H54 (cell line): ENCODE measurements around the gene CARNS1.

Experiments used
- DNase-seq: peaks from one replicate; pipeline ENCODE4 v3.0.0; 2011; ENCODE audit warnings: low spot score, mixed read lengths; ENCODE audit not compliant: insufficient read length
- FAIRE-seq: peaks from 3 replicates; lab custom pipeline; 2011; peaks lifted over from hg19 to GRCh38; lab: Jason Lieb, UNC
- POLR2A ChIP-seq: IDR thresholded peaks from 2 replicates; pipeline ENCODE4 v1.6.1; 2011; ENCODE audit warnings: low read depth, mild to moderate bottlenecking, low read length

The CARNS1 gene

GRCh38 chr11:67437082-67437808 is 21.8 kb downstream of the CARNS1 start, which contains the start of gene PTPRCAP:
PTPRCAP (minus strand) TSS chr11:67437682; CDS start chr11:67437619, 63 bp downstream.
- no peak for TF ChIP-seq POLR2A
- FAIRE-seq = no peak
- DNase-seq = no peak

DNA sequence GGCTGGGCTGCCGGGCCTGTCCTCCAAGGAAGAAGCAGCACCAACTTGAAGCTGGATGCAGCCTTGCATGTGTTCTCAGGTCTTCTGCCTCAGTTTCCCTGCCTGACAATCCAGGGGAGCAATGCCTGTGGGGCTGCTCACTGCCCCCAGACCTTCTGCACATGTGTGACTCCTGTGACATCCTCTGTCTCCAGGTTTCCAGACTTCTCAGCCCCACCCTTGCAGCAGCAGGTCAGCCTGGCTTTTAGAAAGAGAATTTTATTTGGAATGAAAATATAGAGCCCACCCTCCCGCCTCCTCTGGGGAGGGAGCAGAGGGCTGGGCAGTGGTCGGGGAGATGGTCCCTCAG is 22.3 kb downstream of the CARNS1 start:
- FAIRE-seq (no peak), DNase-seq (no peak)
- no peak for TF ChIP-seq POLR2A

- FAIRE-seq = no peak
- DNase-seq = no peak
- TF ChIP-seq POLR2A = no peak
Observed at GRCh38 chr11:67438158-67438902, 22.9 kb downstream of the CARNS1 start.

DNA sequence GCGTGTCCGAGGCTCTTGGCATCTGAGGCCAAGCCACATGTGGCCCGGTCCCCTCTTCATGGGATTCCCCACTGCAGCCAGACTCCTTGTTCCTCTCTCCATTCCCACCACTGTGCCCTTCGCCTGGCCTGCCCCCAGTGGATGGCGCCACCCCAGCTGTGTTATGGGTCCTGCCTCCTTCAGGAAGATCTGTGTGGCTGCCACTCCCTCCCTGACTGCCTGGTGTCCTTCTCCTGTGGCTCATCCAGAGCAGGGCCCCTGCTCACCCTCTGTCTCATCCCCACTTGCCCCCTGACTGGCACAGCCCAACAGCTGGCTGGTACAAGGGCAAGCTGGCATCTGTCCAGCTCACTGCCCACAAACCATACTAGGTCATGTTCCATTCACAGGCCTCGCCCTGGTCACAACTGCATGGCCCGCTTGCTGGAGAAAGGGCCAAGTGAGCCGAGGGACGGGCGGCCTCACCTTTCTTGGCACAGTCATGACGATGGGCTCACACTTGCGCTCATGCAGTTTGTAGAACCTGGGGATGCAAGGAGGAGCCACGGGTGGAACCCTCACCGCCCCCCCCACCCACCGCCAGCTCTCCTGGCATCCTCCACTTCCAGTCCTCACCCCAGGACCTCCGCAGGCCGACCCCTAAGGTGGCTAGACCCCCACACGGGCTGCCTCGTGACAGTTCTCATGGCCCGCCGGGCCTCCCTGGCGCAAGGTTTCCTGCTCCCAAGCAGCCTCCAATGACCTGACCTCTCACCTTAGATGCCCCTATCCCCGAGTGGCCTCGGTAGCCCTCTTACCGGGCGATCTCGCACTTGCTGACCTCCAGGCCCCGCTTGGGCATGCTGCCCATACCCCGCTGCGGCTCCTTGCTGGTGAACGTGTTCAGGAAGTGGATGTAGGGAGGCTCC is 24.1 kb downstream of the CARNS1 start:
- TF ChIP-seq POLR2A = no peak
- FAIRE-seq (no peak), DNase-seq (peak; percentile 74)

DNA sequence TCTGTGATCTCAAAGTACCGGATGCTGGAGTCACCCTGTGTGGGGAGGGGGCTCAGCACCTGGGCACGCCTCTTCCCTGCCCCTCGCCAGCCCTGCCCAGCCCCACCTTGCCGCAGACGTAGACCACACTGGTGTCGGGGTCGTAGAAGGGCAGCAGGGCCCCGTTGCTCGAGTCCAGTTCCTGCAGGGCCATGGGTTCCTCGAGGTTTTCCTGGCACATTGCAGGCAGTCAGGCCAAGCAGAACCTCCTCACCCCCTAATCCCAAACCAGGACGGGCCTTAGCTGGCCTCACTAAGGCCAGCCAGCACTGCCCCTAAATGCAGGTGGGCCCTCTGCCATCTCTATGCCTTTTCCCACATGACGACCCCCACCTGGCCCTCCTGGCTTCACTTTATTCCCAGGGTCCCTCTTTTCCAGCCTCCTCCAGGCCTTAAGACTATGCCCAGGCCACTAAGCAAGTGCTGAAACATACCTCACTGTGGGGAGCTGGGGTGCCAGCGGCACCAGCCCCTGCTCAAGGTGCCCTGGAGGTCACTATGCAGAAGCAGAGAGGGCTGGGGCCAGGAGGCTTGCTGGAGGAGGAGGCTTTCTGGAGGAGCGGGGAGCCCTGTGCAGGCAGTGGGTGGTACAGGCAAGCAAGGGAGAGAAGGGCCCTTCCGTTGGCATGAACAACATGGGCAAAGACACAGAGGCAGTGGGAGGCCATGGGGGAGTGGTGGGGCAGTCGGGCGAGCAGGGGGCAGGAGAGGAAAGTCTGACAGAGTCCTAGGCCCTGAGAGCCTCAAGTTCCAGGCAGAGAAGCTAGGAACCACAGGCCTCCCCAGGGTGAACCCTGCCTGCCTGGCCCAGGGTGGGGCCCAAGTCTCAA is 25.0 kb downstream of the CARNS1 start:
- no peak for TF ChIP-seq POLR2A
- FAIRE-seq (no peak), DNase-seq (no peak)

GRCh38 chr11:67441098-67441563 is 25.7 kb downstream of the CARNS1 start:
- FAIRE-seq (no peak), DNase-seq (no peak)
- TF ChIP-seq POLR2A = no peak

- no peak for TF ChIP-seq POLR2A
- FAIRE-seq (no peak), DNase-seq (no peak)
Observed at GRCh38 chr11:67441731-67442351, 26.4 kb downstream of the CARNS1 start.

GRCh38 chr11:67442504-67443404 is 27.3 kb downstream of the CARNS1 start:
- DNase-seq (no peak), FAIRE-seq (no peak)
- TF ChIP-seq POLR2A = no peak

GRCh38 chr11:67445515-67445914 is 30.0 kb downstream of the CARNS1 start:
- FAIRE-seq = no peak
- TF ChIP-seq POLR2A = no peak
- DNase-seq = no peak

GRCh38 chr11:67448220-67448609 is 32.7 kb downstream of the CARNS1 start:
- FAIRE-seq = no peak
- TF ChIP-seq POLR2A = no peak
- no peak for DNase-seq

- DNase-seq = no peak
- FAIRE-seq = no peak
- TF ChIP-seq POLR2A = no peak
Observed at GRCh38 chr11:67449116-67449844, 33.8 kb downstream of the CARNS1 start.
